Endothelial cell of umbilical vein (primary cell): ENCODE results near the gene ELL2.

Experiments used
- CTCF ChIP-seq, 2 donors: IDR thresholded peaks; 1 replicate in 1 of 2; 2 replicates in 1 of 2; pipeline ENCODE4 v1.5.1; 2011; ENCODE audit warnings: low read length in 2 of 2, mild to moderate bottlenecking in 2 of 2, moderate library complexity in 2 of 2, control low read depth in 1 of 2, inconsistent platforms in 1 of 2, low read depth in 1 of 2; ENCODE audit not compliant: insufficient read depth in 1 of 2; ENCODE audit errors: extremely low read depth in 1 of 2
- EZH2 ChIP-seq: IDR thresholded peaks from 2 replicates; pipeline ENCODE4 v1.6.1; 2012; ENCODE audit warnings: borderline replicate concordance, low read depth, mild to moderate bottlenecking, moderate library complexity, low read length, inconsistent platforms; ENCODE audit not compliant: severe bottlenecking
- MAX ChIP-seq: IDR thresholded peaks from 2 replicates; pipeline ENCODE4 v1.6.1; 2011; ENCODE audit not compliant: insufficient read depth, insufficient read length
- POLR2A ChIP-seq: IDR thresholded peaks from 2 replicates; pipeline ENCODE4 v1.6.1; 2012; ENCODE audit warnings: low read depth, mild to moderate bottlenecking, control low read depth, low read length

GRCh38 chr5:95972196-95972595 is 10.5 kb upstream of the ELL2 start:
- TF ChIP-seq CTCF (IDR thresholded peaks at IDR 0.05; ENCODE audit: extremely low read depth in 1 of 2, insufficient read depth in 1 of 2, low read depth in 1 of 2, low read length in 2 of 2) (no peak), EZH2 (no peak), POLR2A (no peak), MAX (no peak)
